HEK293 (cell line): ENCODE measurements around the gene MYCBPAP.
A peak's percentile ranks its signal among the peaks of the same experiment; 100 is the strongest.

ENCODE experiments used
- CTCF ChIA-PET: fragments of 350-600 bp; formaldehyde crosslinking; extraction: SDS; loops from one replicate; lab custom pipeline; 2021; ENCODE audit warnings: antibody characterized with exemption; lab: Yijun Ruan, JAX
- POLR2A ChIA-PET: fragments of 300-600 bp; formaldehyde crosslinking; extraction: SDS; loops from one replicate; lab custom pipeline; 2020; ENCODE audit warnings: antibody characterized with exemption, inconsistent platforms; lab: Yijun Ruan, JAX
- H3K27ac ChIP-seq: fragments of 200-500 bp; sonication (Bioruptor generic); 2 replicates; pipeline ENCODE4 v1.5.1; 2014; ENCODE audit warnings: low read depth, low read length, control low read depth, inconsistent platforms; ENCODE audit errors: extremely low read depth
- H3K36me3 ChIP-seq, 2 experiments: fragments of 200-500 bp in 1 of 2; sonication (Bioruptor generic) in 1 of 2; 1 replicate in 1 of 2; 2 replicates in 1 of 2; pipeline ENCODE4 v1.5.1; 2014 to 2017; ENCODE audit warnings: inconsistent platforms in 2 of 2, low read length in 2 of 2; ENCODE audit not compliant: control insufficient read depth in 2 of 2, insufficient read depth in 1 of 2
- H3K4me1 ChIP-seq: fragments of 200-500 bp; sonication (Bioruptor generic); 2 replicates; pipeline ENCODE4 v1.5.1; 2014; ENCODE audit warnings: mild to moderate bottlenecking, low read length, inconsistent platforms; ENCODE audit not compliant: control insufficient read depth, insufficient read depth
- H3K4me3 ChIP-seq: 2 replicates; pipeline ENCODE4 v1.5.1; 2011; ENCODE audit warnings: low read depth, mild to moderate bottlenecking, control low read depth, low read length, moderate library complexity
- H3K9me3 ChIP-seq: fragments of 200-500 bp; sonication (Bioruptor generic); 2 replicates; pipeline ENCODE4 v1.5.1; 2014; ENCODE audit warnings: low read depth, low read length, inconsistent platforms; ENCODE audit not compliant: control insufficient read depth, insufficient read depth
- GLIS2 ChIP-seq: fragments of 450-650 bp; formaldehyde crosslinking; IDR thresholded peaks from 2 replicates; pipeline ENCODE4 v1.5.1; 2016; ENCODE audit warnings: missing biosample characterization, missing genetic modification characterization
- HOXD13 ChIP-seq: sonication (generic); formaldehyde crosslinking; IDR thresholded peaks from 2 replicates; pipeline ENCODE4 v1.8.0; 2022; ENCODE audit warnings: missing genetic modification reagents, borderline replicate concordance
- KLF1 ChIP-seq: fragments of 450-650 bp; formaldehyde crosslinking; IDR thresholded peaks from 2 replicates; pipeline ENCODE4 v1.5.1; 2016; ENCODE audit warnings: missing biosample characterization, missing genetic modification characterization
- KLF7 ChIP-seq: fragments of 450-650 bp; formaldehyde crosslinking; IDR thresholded peaks from 2 replicates; pipeline ENCODE4 v1.5.1; 2016; ENCODE audit warnings: missing biosample characterization, missing genetic modification characterization, borderline replicate concordance
- PRDM1 ChIP-seq: fragments of 450-650 bp; formaldehyde crosslinking; IDR thresholded peaks from 2 replicates; pipeline ENCODE4; 2016; ENCODE audit warnings: missing biosample characterization, missing genetic modification characterization
- ZBTB8A ChIP-seq: fragments of 450-650 bp; formaldehyde crosslinking; IDR thresholded peaks from 2 replicates; pipeline ENCODE4 v1.5.1; 2016; ENCODE audit warnings: missing biosample characterization, missing genetic modification characterization
- ZFP3 ChIP-seq: fragments of 450-650 bp; formaldehyde crosslinking; IDR thresholded peaks from 2 replicates; pipeline ENCODE4 v1.5.1; 2016; ENCODE audit warnings: low read depth, missing biosample characterization, missing genetic modification characterization
- ZNF132 ChIP-seq: fragments of 450-650 bp; formaldehyde crosslinking; IDR thresholded peaks from 2 replicates; pipeline ENCODE4 v1.5.1; 2017; ENCODE audit warnings: missing biosample characterization, missing genetic modification characterization, borderline replicate concordance
- ZNF202 ChIP-seq: fragments of 450-650 bp; formaldehyde crosslinking; IDR thresholded peaks from 2 replicates; pipeline ENCODE4 v1.5.1; 2016; ENCODE audit warnings: missing biosample characterization, missing genetic modification characterization, borderline replicate concordance
- ZNF26 ChIP-seq: fragments of 450-650 bp; formaldehyde crosslinking; IDR thresholded peaks from 2 replicates; pipeline ENCODE4 v1.5.1; 2016; ENCODE audit warnings: missing biosample characterization, missing genetic modification characterization
- ZNF324 ChIP-seq: fragments of 450-650 bp; formaldehyde crosslinking; IDR thresholded peaks from 2 replicates; pipeline ENCODE4 v1.5.1; 2016; ENCODE audit warnings: missing biosample characterization, missing genetic modification characterization
- ZNF341 ChIP-seq: fragments of 450-650 bp; formaldehyde crosslinking; IDR thresholded peaks from 2 replicates; pipeline ENCODE4; 2016; ENCODE audit warnings: low read depth, missing biosample characterization, missing genetic modification characterization
- ZNF501 ChIP-seq: fragments of 450-650 bp; formaldehyde crosslinking; IDR thresholded peaks from 2 replicates; pipeline ENCODE4 v1.5.1; 2016; ENCODE audit warnings: missing biosample characterization, missing genetic modification characterization
- ZNF596 ChIP-seq: fragments of 450-650 bp; IDR thresholded peaks from 2 replicates; pipeline ENCODE4 v1.5.0; 2018; ENCODE audit warnings: missing biosample characterization, mild to moderate bottlenecking, missing genetic modification characterization, moderate library complexity
- ZNF654 ChIP-seq: fragments of 450-650 bp; formaldehyde crosslinking; IDR thresholded peaks from 2 replicates; pipeline ENCODE4 v1.5.1; 2016; ENCODE audit warnings: low read depth, missing biosample characterization, missing genetic modification characterization
- ZNF658 ChIP-seq: fragments of 450-650 bp; formaldehyde crosslinking; IDR thresholded peaks from 2 replicates; pipeline ENCODE4; 2016; ENCODE audit warnings: missing biosample characterization, missing genetic modification characterization
- ZNF701 ChIP-seq: fragments of 450-650 bp; formaldehyde crosslinking; IDR thresholded peaks from 2 replicates; pipeline ENCODE4 v1.5.1; 2016; ENCODE audit warnings: missing biosample characterization, missing genetic modification characterization
- ZNF704 ChIP-seq: fragments of 450-650 bp; formaldehyde crosslinking; IDR thresholded peaks from 2 replicates; pipeline ENCODE4 v1.5.1; 2016; ENCODE audit warnings: missing biosample characterization, missing genetic modification characterization
- ZNF792 ChIP-seq: fragments of 450-650 bp; formaldehyde crosslinking; IDR thresholded peaks from 2 replicates; pipeline ENCODE4 v1.5.1; 2016; ENCODE audit warnings: missing biosample characterization, missing genetic modification characterization
- ZNF843 ChIP-seq: fragments of 450-650 bp; formaldehyde crosslinking; IDR thresholded peaks from 2 replicates; pipeline ENCODE4 v1.5.1; 2016; ENCODE audit warnings: missing biosample characterization, missing genetic modification characterization
- TF ChIP-seq, protein P1 (sequence below): fragments of 450-650 bp; formaldehyde crosslinking; IDR thresholded peaks from 2 replicates; pipeline ENCODE4 v1.5.1; 2017; ENCODE audit warnings: missing biosample characterization, missing genetic modification characterization

Gene MYCBPAP

GRCh38 chr17:50468304-50469207 lies 39.7 kb upstream of the MYCBPAP start, which contains the start of gene CHAD:
Gene CHAD (minus strand): TSS chr17:50468880. CDS start chr17:50468813, 67 bp downstream.
- Histone ChIP-seq H3K36me3 (peaks cover 0 to 22% of the 10 kb centered on the region in 2 experiments; a peak in 1 of 3 replicates), H3K4me1 (no peaks in the 10 kb centered on the region), H3K4me3 (no peak within 1 kb of the TSS), H3K27ac (no peak within 1 kb of the TSS), H3K9me3 (no peaks in the 10 kb centered on the region)
- ChIA-PET POLR2A (no interaction called here), CTCF (interaction anchor here (0.7 to 1.7 kb wide), 4 partner anchors 8 to 106 kb away, joined by 3 to 9 read pairs (median 5); partner anchors contain the start of gene RSAD1)
- TF ChIP-seq GLIS2 (tag by site-specific recombination): no peak
- TF ChIP-seq ZFP3 (tag by site-specific recombination): no peak
- no peak for TF ChIP-seq ZNF596 (tag by site-specific recombination)
- no peak for TF ChIP-seq ZNF202
- TF ChIP-seq ZNF132 (tag by site-specific recombination): no peak
- no peak for TF ChIP-seq PRDM1 (tag by site-specific recombination)
- no peak for TF ChIP-seq ZNF341 (tag by site-specific recombination)
- no peak for TF ChIP-seq ZNF26 (tag by site-specific recombination)
- no peak for TF ChIP-seq HOXD13 (CRISPR knock-in tag)
- TF ChIP-seq, protein P1, sequence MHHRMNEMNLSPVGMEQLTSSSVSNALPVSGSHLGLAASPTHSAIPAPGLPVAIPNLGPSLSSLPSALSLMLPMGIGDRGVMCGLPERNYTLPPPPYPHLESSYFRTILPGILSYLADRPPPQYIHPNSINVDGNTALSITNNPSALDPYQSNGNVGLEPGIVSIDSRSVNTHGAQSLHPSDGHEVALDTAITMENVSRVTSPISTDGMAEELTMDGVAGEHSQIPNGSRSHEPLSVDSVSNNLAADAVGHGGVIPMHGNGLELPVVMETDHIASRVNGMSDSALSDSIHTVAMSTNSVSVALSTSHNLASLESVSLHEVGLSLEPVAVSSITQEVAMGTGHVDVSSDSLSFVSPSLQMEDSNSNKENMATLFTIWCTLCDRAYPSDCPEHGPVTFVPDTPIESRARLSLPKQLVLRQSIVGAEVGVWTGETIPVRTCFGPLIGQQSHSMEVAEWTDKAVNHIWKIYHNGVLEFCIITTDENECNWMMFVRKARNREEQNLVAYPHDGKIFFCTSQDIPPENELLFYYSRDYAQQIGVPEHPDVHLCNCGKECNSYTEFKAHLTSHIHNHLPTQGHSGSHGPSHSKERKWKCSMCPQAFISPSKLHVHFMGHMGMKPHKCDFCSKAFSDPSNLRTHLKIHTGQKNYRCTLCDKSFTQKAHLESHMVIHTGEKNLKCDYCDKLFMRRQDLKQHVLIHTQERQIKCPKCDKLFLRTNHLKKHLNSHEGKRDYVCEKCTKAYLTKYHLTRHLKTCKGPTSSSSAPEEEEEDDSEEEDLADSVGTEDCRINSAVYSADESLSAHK: no peak
- no peak for TF ChIP-seq ZNF324 (tag by site-specific recombination)
- TF ChIP-seq ZNF701: no peak

GRCh38 chr17:50469208-50469605 lies 39.0 kb upstream of the MYCBPAP start:
- ChIA-PET POLR2A (no interaction called here), CTCF (interaction anchor here (1.1 kb wide), 1 partner anchor 10 kb away, joined by 3 read pairs; no protein-coding TSS in a partner anchor)
- peaks cover 0 to 28% of the 10 kb centered on the region in 2 experiments; a peak in 1 of 3 replicates for H3K36me3 ChIP-seq
- no peaks in the 10 kb centered on the region for H3K4me1 ChIP-seq
- no peak overlapping the region for H3K4me3 ChIP-seq
- H3K9me3 ChIP-seq: no peaks in the 10 kb centered on the region
- TF ChIP-seq ZNF704 (tag by site-specific recombination): no peak
- H3K27ac ChIP-seq: no peak overlapping the region

DNA sequence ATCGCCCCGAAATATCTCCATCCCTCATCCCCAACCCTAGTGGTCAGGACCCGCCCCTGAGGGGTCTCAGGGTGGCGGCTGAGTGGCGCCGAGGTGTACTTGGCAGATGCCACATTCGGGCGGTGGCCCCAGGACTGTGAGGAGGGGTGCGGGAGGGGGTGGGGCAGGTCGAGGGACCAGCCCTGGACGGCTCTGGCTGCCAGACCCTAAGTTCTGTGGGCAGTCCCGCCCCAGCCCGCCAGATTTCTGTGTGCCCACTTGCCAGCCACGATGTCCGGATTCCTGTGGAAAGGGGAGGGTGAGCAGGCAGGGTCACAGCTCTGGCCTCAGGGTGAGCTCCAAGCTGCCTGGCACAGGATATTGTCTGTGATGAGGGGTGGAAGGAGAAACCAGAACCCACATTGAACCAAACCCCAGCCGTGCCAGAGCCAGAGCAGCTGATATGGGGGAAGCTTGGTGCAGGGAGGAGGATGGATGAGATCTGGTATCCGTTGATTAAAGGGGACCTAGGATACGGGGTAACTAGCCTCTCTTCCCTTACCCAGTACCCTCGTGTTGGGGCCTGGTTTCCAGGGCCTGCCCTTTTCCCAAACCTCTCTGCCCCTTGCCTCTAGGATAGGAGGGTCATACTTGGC lies 38.5 kb upstream of the MYCBPAP start:
- H3K9me3 ChIP-seq: no peaks in the 10 kb centered on the region
- TF ChIP-seq ZNF654: no peak
- no peak for TF ChIP-seq ZNF658
- 0 out of 2 replicates have a peak, but pooled peaks have one; percentile 33 for TF ChIP-seq KLF1
- TF ChIP-seq ZNF843 (tag by site-specific recombination): no peak
- no peak for TF ChIP-seq KLF7 (tag by site-specific recombination)
- TF ChIP-seq ZNF501: no peak
- TF ChIP-seq ZBTB8A (tag by site-specific recombination): no peak
- TF ChIP-seq ZNF792 (tag by site-specific recombination): no peak
- no peak for TF ChIP-seq ZNF701
- TF ChIP-seq, all 188 proteins: peak for 1
- H3K4me1 ChIP-seq: no peaks in the 10 kb centered on the region
- peaks cover 0 to 29% of the 10 kb centered on the region in 2 experiments; a peak in 2 of 3 replicates for H3K36me3 ChIP-seq
- CTCF ChIA-PET: interaction anchor here (0.6 to 1.5 kb wide), 3 partner anchors 10 to 383 kb away, joined by 3 to 6 read pairs (median 5); no protein-coding TSS in a partner anchor
- POLR2A ChIA-PET: no interaction called here
- no peak overlapping the region for H3K27ac ChIP-seq
- no peak overlapping the region for H3K4me3 ChIP-seq
